GM19328 (cell line): ENCODE measurements around the gene RSPH1.

Experiments
- ATAC-seq: cut with Tn5 transposase; IDR thresholded peaks from one replicate; pipeline ENCODE4 v1.9.1; 2021; ENCODE audit warnings: mild to moderate bottlenecking, moderate library complexity; ENCODE audit not compliant: unreplicated experiment

Gene RSPH1

GRCh38 chr21:42467140-42467983 is 28.7 kb downstream of the RSPH1 start:
- no peak for ATAC-seq

- no peak for ATAC-seq
Observed at GRCh38 chr21:42466700-42467099, 29.3 kb downstream of the RSPH1 start.

- no peak for ATAC-seq
Observed at GRCh38 chr21:42465803-42466127, 30.3 kb downstream of the RSPH1 start.

- ATAC-seq = no peak
Observed at GRCh38 chr21:42465008-42465802, 30.8 kb downstream of the RSPH1 start.

- ATAC-seq = no peak
Observed at GRCh38 chr21:42463861-42464515, 32.0 kb downstream of the RSPH1 start.

- ATAC-seq = no peak
Observed at GRCh38 chr21:42461881-42462877, 33.8 kb downstream of the RSPH1 start.

- ATAC-seq = no peak
Observed at GRCh38 chr21:42461185-42461520, 34.9 kb downstream of the RSPH1 start.

GRCh38 chr21:42460391-42461184 is 35.4 kb downstream of the RSPH1 start:
- peak; percentile 47 for ATAC-seq

GRCh38 chr21:42459546-42460215 is 36.3 kb downstream of the RSPH1 start:
- ATAC-seq = no peak

- no peak for ATAC-seq
Observed at GRCh38 chr21:42459082-42459460, 37.0 kb downstream of the RSPH1 start.

GRCh38 chr21:42456457-42456856 is 39.6 kb downstream of the RSPH1 start:
- no peak for ATAC-seq

- no peak for ATAC-seq
Observed at GRCh38 chr21:42455754-42456440, 40.1 kb downstream of the RSPH1 start.

GRCh38 chr21:42455196-42455595 is 40.8 kb downstream of the RSPH1 start:
- ATAC-seq = no peak

GRCh38 chr21:42454786-42455185 is 41.2 kb downstream of the RSPH1 start:
- ATAC-seq = no peak

GRCh38 chr21:42453986-42454570 is 41.9 kb downstream of the RSPH1 start:
- no peak for ATAC-seq

- ATAC-seq = no peak
Observed at GRCh38 chr21:42453224-42453985, 42.6 kb downstream of the RSPH1 start.

- no peak for ATAC-seq
Observed at GRCh38 chr21:42452401-42453223, 43.4 kb downstream of the RSPH1 start.
